Activated CD4-positive, alpha-beta T cell treated with anti-CD3 and anti-CD28 coated beads, Interleukin-2, amount 50 U/mL, for 24 hours (primary cell): ENCODE results near the gene ECM2.
"Not testable (repeated sequence)": the region's sequence is repeated elsewhere in the genome, so short reads cannot be mapped to it uniquely, and the experiment has no call there.

Source experiments
- DNase-seq, 2 donors: peaks; one replicate each; pipeline ENCODE4 v3.0.0-alpha.2; 2020; ENCODE audit warnings: low read depth in 1 of 2, low spot score in 1 of 2

The ECM2 gene

GRCh38 chr9:92535940-92536850 lies at the start of gene ECM2:
TSS of gene ECM2 (minus strand) at chr9:92535990. CDS start at chr9:92522866, 13,124 bp downstream.
- DNase-seq: no peak

GRCh38 chr9:92576175-92576574 lies 40.4 kb upstream of the ECM2 start:
- DNase-seq: no peak

GRCh38 chr9:92573612-92574011 lies 37.8 kb upstream of the ECM2 start:
- not testable (repeated sequence) for DNase-seq

- DNase-seq: not testable (repeated sequence)
These were observed 36.1 kb upstream of the ECM2 start for GRCh38 chr9:92571871-92572270.

- DNase-seq: no peak
These were observed 29.2 kb upstream of the ECM2 start for GRCh38 chr9:92564982-92565381.

- no peak for DNase-seq
These were observed 28.7 kb upstream of the ECM2 start for GRCh38 chr9:92564504-92564903.

- DNase-seq: no peak
These were observed 27.6 kb upstream of the ECM2 start for GRCh38 chr9:92563116-92564100.

- DNase-seq: no peak
These were observed 26.7 kb upstream of the ECM2 start for GRCh38 chr9:92562461-92562967.

- no peak for DNase-seq
These were observed 25.9 kb upstream of the ECM2 start for GRCh38 chr9:92561374-92562330.

- DNase-seq: no peak
These were observed 23.0 kb upstream of the ECM2 start for GRCh38 chr9:92558612-92559374.

GRCh38 chr9:92550765-92551164 lies 15.0 kb upstream of the ECM2 start:
- no peak for DNase-seq

- DNase-seq: no peak
These were observed 11.6 kb upstream of the ECM2 start for GRCh38 chr9:92547356-92547755.

GRCh38 chr9:92545002-92545510 lies 9.3 kb upstream of the ECM2 start:
- no peak for DNase-seq

- DNase-seq: no peak
These were observed 8.2 kb upstream of the ECM2 start for GRCh38 chr9:92543972-92544371.

- no peak for DNase-seq
These were observed 2.8 kb upstream of the ECM2 start for GRCh38 chr9:92538541-92538940.

- DNase-seq: no peak
These were observed 1.1 kb downstream of the ECM2 start for GRCh38 chr9:92534674-92535073.

- no peak for DNase-seq
These were observed 1.6 kb downstream of the ECM2 start for GRCh38 chr9:92534204-92534603.

- no peak for DNase-seq
These were observed 4.9 kb downstream of the ECM2 start for GRCh38 chr9:92530893-92531292.

GRCh38 chr9:92529124-92529523 lies 6.7 kb downstream of the ECM2 start:
- no peak for DNase-seq

GRCh38 chr9:92528522-92528849 lies 7.3 kb downstream of the ECM2 start:
- DNase-seq: no peak
